GM12878 (cell line): Measurements from ENCODE around the gene OMP. TPM values are rescaled to one million over a fixed set of nuclear protein-coding genes. Genes with fewer than 3 reads are reported as not detected.

Source experiments
- ATAC-seq: fragments of 200-7000 bp; cut with Tn5 transposase; 3 replicates; pipeline ENCODE4 v1.9.1; 2020; ENCODE audit warnings: mild to moderate bottlenecking, moderate library complexity
- BruUV-seq: library from RNA; stranded (reverse); fragments of 400-500 nt; replicated peaks from 2 replicates; lab custom pipeline; 2021; lab: Mats Ljungman, UMichigan
- CTCF ChIA-PET: fragments of 300-600 bp; sonication (Branson Sonifier 250); formaldehyde crosslinking; extraction: SDS; loops from one replicate; lab custom pipeline; 2021; ENCODE audit warnings: inconsistent platforms; lab: Yijun Ruan, JAX
- POLR2A ChIA-PET: fragments of 350-600 bp; formaldehyde crosslinking; extraction: SDS; loops from one replicate; lab custom pipeline; 2021; ENCODE audit warnings: inconsistent platforms; lab: Charles Lee
- RAD21 ChIA-PET: fragments of 300-600 bp; sonication (Branson Sonifier 250); formaldehyde crosslinking; loops from one replicate; lab custom pipeline; 2023; ENCODE audit warnings: antibody characterized with exemption; ENCODE audit not compliant: unreplicated experiment; lab: Charles Lee
- SMC1A ChIA-PET: fragments of 300-600 bp; sonication (Branson Sonifier 250); formaldehyde crosslinking; loops from one replicate; lab custom pipeline; 2023; ENCODE audit not compliant: unreplicated experiment, uncharacterized antibody; lab: Charles Lee
- DNase-seq: peaks from one replicate; pipeline ENCODE4 v3.0.0-alpha.2; 2011; ENCODE audit warnings: low read depth, low spot score
- FAIRE-seq: peaks from 3 replicates; lab custom pipeline; 2011; peaks lifted over from hg19 to GRCh38; lab: Jason Lieb, UNC
- H2AFZ ChIP-seq: 2 replicates; pipeline ENCODE4 v1.6.0; 2011; ENCODE audit warnings: low read depth, low read length, control low read depth; ENCODE audit not compliant: control insufficient read depth
- H3K27ac ChIP-seq: 2 replicates; pipeline ENCODE4 v1.5.1; 2011; ENCODE audit warnings: control low read depth; ENCODE audit not compliant: control insufficient read depth, insufficient read depth
- H3K27me3 ChIP-seq, 2 experiments: replicated peaks in 1 of 2; 2 replicates each; pipeline versions ENCODE4 v1.6.0 to v1.6.1; 2011; ENCODE audit warnings: low read length in 1 of 2; ENCODE audit not compliant: control insufficient read depth in 2 of 2, insufficient read depth in 2 of 2
- H3K36me3 ChIP-seq, 2 experiments: 2 replicates each; pipeline ENCODE4 v1.5.1; 2011; ENCODE audit warnings: low read length in 1 of 2; ENCODE audit not compliant: control insufficient read depth in 2 of 2, insufficient read depth in 2 of 2
- H3K4me1 ChIP-seq: 2 replicates; pipeline ENCODE4 v1.6.1; 2011; ENCODE audit warnings: mild to moderate bottlenecking, low read length, moderate library complexity, mixed read lengths; ENCODE audit not compliant: control insufficient read depth, insufficient read depth
- H3K4me2 ChIP-seq: 2 replicates; pipeline ENCODE4 v1.6.0; 2011; ENCODE audit warnings: control low read depth; ENCODE audit not compliant: control insufficient read depth, insufficient read depth
- H3K4me3 ChIP-seq: fragments of 200-600 bp; sonication (generic); 2 replicates; pipeline ENCODE4 v1.5.1; 2016
- H3K79me2 ChIP-seq: 2 replicates; pipeline ENCODE4 v1.6.0; 2011; ENCODE audit warnings: low read length; ENCODE audit not compliant: control insufficient read depth, insufficient read depth
- H3K9ac ChIP-seq: 2 replicates; pipeline ENCODE4 v1.8.0; 2011; ENCODE audit warnings: low read length, control low read depth, mixed read lengths; ENCODE audit not compliant: control insufficient read depth, insufficient read depth
- H3K9me3 ChIP-seq: replicated peaks from 3 replicates; pipeline ENCODE4 v1.5.1; 2011; ENCODE audit warnings: mild to moderate bottlenecking, low read length; ENCODE audit not compliant: control insufficient read depth, insufficient read depth
- H4K20me1 ChIP-seq: 2 replicates; pipeline ENCODE4 v1.6.0; 2011; ENCODE audit not compliant: control insufficient read depth, insufficient read depth
- HDGF ChIP-seq: fragments of 450-650 bp; IDR thresholded peaks from 2 replicates; pipeline ENCODE4 v1.6.1; 2016; ENCODE audit warnings: antibody characterized with exemption
- NRF1 ChIP-seq: conservative IDR thresholded peaks from 2 replicates; pipeline ENCODE4 v1.6.1; 2011; ENCODE audit warnings: mild to moderate bottlenecking, low read depth, low read length, improper control_type of control experiment
- SIN3A ChIP-seq: IDR thresholded peaks from 2 replicates; pipeline ENCODE4 v1.6.1; 2012; ENCODE audit warnings: low read depth, low read length, improper control_type of control experiment
- SIX5 ChIP-seq: IDR thresholded peaks from 2 replicates; pipeline ENCODE4 v1.6.1; 2011; ENCODE audit warnings: mild to moderate bottlenecking, low read depth, low read length, moderate library complexity; ENCODE audit not compliant: severe bottlenecking
- SMC3 ChIP-seq: IDR thresholded peaks from 2 replicates; pipeline ENCODE4 v1.6.1; 2011; ENCODE audit warnings: low read length, improper control_type of control experiment, borderline replicate concordance
- SREBF2 ChIP-seq: IDR thresholded peaks from 2 replicates; pipeline ENCODE4 v1.6.1; 2012; ENCODE audit warnings: mild to moderate bottlenecking, low read length
- WGBS: methylation state at CpG from one replicate; pipeline ENCODE4 v1.1.6; 2016; ENCODE audit warnings: low lambda C conversion rate; ENCODE audit not compliant: insufficient replicate concordance, insufficient coverage; ENCODE audit errors: missing lambda C conversion rate; 5-methylcytosine and 5-hydroxymethylcytosine counted together
- in situ Hi-C: fragments of 300-500 bp; cut with MboI; formaldehyde crosslinking; loops from 9 replicates; pipeline ENCODE4 v1.14.3; 2018; ENCODE audit warnings: mixed read lengths
- intact Hi-C: fragments of 100-400 bp; cut with micrococcal nuclease; formaldehyde crosslinking; loops from one replicate; pipeline ENCODE4 v1.14.2; 2022; ENCODE audit not compliant: unreplicated experiment
- polyA plus RNA-seq, 11 experiments: library from polyadenylated mRNA; depleted of rRNA in 4 of 11; unstranded in 6 of 11; stranded (reverse) in 5 of 11; fragments of >200 nt; fragmentation: Nextera tagmentation in 4 of 11; fragmentation: Illumina TruSeq in 1 of 11; extraction: Ambion mirVana in 4 of 11; extraction: Trizol in 1 of 11; gene quantifications; 1 replicate in 1 of 11; 2 replicates in 10 of 11; pipeline versions ENCODE4 v1.2.1 to v1.2.3, GENCODE V29; 2011 to 2016; ENCODE audit warnings: inconsistent platforms in 2 of 11, missing spikeins in 2 of 11, low read depth in 1 of 11
- total RNA-seq, 4 experiments: library from RNA; depleted of rRNA in 3 of 4; stranded (reverse); fragments of >200 nt in 3 of 4; fragmentation: Illumina TruSeq in 1 of 4; extraction: Trizol in 1 of 4; gene quantifications; 2 replicates each; pipeline versions ENCODE4 v1.2.1 to v1.2.3, GENCODE V29; 2013 to 2021
- TF ChIP-seq, protein P1 (sequence below), 3 experiments: IDR thresholded peaks in 2 of 3; conservative IDR thresholded peaks in 1 of 3; 2 replicates each; pipeline ENCODE4 v1.5.1; 2011; ENCODE audit warnings: low read depth in 3 of 3, low read length in 3 of 3, mild to moderate bottlenecking in 3 of 3, control low read depth in 2 of 3, moderate library complexity in 2 of 3, inconsistent platforms in 1 of 3, mixed read lengths in 1 of 3; ENCODE audit not compliant: control insufficient read depth in 2 of 3, insufficient read depth in 1 of 3; ENCODE audit errors: extremely low read depth in 1 of 3

The OMP gene
- total and polyA plus RNA-seq, 10 of the 15 experiments (the other 5 are each of a cell fraction or from before 2014, with no cell fraction given): not detected

DNA sequence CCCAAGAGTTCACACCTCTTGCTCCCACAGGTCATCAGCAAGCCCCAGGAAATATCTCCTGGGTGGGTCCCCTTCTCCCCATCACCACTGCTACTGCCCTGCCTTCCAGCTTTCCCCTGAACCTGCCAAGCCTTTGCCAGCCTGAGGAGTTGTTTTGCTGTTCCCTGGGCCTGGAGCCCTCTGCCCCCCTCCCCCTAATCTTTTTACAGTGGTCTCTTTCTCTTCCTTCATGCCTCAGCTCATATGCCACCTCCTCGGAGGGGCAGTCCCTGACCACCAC is 44.3 kb downstream of the OMP start:
- intact Hi-C loops: no loop called here
- H3K9ac ChIP-seq: no peak overlapping the region
- H3K9me3 ChIP-seq: no peaks in the 10 kb centered on the region
- CTCF ChIA-PET: interaction anchor here (0.7 to 1.5 kb wide), 3 partner anchors 20 to 227 kb away, joined by 3 read pairs; no protein-coding TSS in a partner anchor
- no peaks in the 10 kb centered on the region; the same call in 1 of the 2 replicates for H3K4me1 ChIP-seq
- no peak for ATAC-seq
- SMC1A ChIA-PET: interaction anchor here (1.0 kb wide), 1 partner anchor 49 kb away, joined by 3 read pairs; no protein-coding TSS in a partner anchor
- no peak for TF ChIP-seq NRF1
- TF ChIP-seq, protein P1, sequence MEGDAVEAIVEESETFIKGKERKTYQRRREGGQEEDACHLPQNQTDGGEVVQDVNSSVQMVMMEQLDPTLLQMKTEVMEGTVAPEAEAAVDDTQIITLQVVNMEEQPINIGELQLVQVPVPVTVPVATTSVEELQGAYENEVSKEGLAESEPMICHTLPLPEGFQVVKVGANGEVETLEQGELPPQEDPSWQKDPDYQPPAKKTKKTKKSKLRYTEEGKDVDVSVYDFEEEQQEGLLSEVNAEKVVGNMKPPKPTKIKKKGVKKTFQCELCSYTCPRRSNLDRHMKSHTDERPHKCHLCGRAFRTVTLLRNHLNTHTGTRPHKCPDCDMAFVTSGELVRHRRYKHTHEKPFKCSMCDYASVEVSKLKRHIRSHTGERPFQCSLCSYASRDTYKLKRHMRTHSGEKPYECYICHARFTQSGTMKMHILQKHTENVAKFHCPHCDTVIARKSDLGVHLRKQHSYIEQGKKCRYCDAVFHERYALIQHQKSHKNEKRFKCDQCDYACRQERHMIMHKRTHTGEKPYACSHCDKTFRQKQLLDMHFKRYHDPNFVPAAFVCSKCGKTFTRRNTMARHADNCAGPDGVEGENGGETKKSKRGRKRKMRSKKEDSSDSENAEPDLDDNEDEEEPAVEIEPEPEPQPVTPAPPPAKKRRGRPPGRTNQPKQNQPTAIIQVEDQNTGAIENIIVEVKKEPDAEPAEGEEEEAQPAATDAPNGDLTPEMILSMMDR (IDR thresholded peaks at IDR 0.05 in 2 of 3, conservative IDR thresholded peaks at IDR 0.05 in 1 of 3; ENCODE audit: control insufficient read depth in 2 of 3, extremely low read depth in 1 of 3, insufficient read depth in 1 of 3, low read depth in 3 of 3, low read length in 3 of 3): no peak
- no peak for TF ChIP-seq SIN3A
- TF ChIP-seq SREBF2: no peak
- no peak for TF ChIP-seq SIX5
- no peak for TF ChIP-seq SMC3
- no peak for TF ChIP-seq HDGF
- no peaks in the 10 kb centered on the region for H3K36me3 ChIP-seq
- RAD21 ChIA-PET: interaction anchor here (0.6 to 1.0 kb wide), 2 partner anchors 19 to 431 kb away, joined by 3 read pairs; partner anchors contain the start of gene MYO7A
- 0% methylated on average over 1 of the region's 1 CpG for WGBS
- no peak for DNase-seq
- in situ Hi-C loops: no loop called here
- no TSS peak for BruUV-seq
- POLR2A ChIA-PET: no interaction called here
- no peak for FAIRE-seq
- peaks cover 0 to 4% of the 10 kb centered on the region in 2 experiments; a peak in 1 of 4 replicates for H3K27me3 ChIP-seq
- no peak overlapping the region for H3K4me3 ChIP-seq
- H3K79me2 ChIP-seq: no peaks in the 10 kb centered on the region
- H4K20me1 ChIP-seq: no peaks in the 10 kb centered on the region
- H3K27ac ChIP-seq: no peak overlapping the region
- no peak overlapping the region for H2AFZ ChIP-seq
- H3K4me2 ChIP-seq: no peak overlapping the region
